IgD-negative memory B cell (primary cell): ENCODE results near the gene TSPAN11. TPM values are rescaled to one million over a fixed set of nuclear protein-coding genes. Genes with fewer than 3 reads are reported as not detected.

Source experiments
- H3K27ac Mint-ChIP-seq, 3 donors: one replicate each; pipeline ENCODE4 v1.8.0; 2020 to 2022; ENCODE audit warnings: mild to moderate bottlenecking in 3 of 3, mixed read lengths in 3 of 3, moderate library complexity in 1 of 3
- H3K27me3 Mint-ChIP-seq: one replicate; pipeline ENCODE4 v1.8.0; 2021; ENCODE audit warnings: mixed read lengths
- H3K36me3 Mint-ChIP-seq: one replicate; pipeline ENCODE4 v1.8.0; 2020; ENCODE audit warnings: mild to moderate bottlenecking, mixed read lengths
- H3K4me1 Mint-ChIP-seq, 3 donors: one replicate each; pipeline ENCODE4 v1.8.0; 2020 to 2022; ENCODE audit warnings: mixed read lengths in 3 of 3, mild to moderate bottlenecking in 1 of 3
- H3K4me3 Mint-ChIP-seq, 4 donors: one replicate each; pipeline ENCODE4 v1.8.0; 2020 to 2022; ENCODE audit warnings: mild to moderate bottlenecking in 4 of 4, mixed read lengths in 4 of 4, moderate library complexity in 3 of 4
- H3K9me3 Mint-ChIP-seq, 3 donors: one replicate each; pipeline ENCODE4 v1.8.0; 2020 to 2021; ENCODE audit warnings: mixed read lengths in 3 of 3, mild to moderate bottlenecking in 1 of 3
- polyA plus RNA-seq: library from polyadenylated mRNA; unstranded; fragments of 300-500 nt; fragmentation: Illumina TruSeq; gene quantifications from one replicate; pipeline ENCODE4 v1.2.3, GENCODE V29; 2021

Gene TSPAN11
- polyA plus RNA-seq, 1 donor from 2014 or later = not detected

GRCh38 chr12:30930641-30931040 is 4.1 kb downstream of the TSPAN11 start:
- peaks cover 0 to 3% (median 0%) of the 10 kb centered on the region in 3 donors for H3K9me3 Mint-ChIP-seq
- H3K27me3 Mint-ChIP-seq = peaks cover 40% of the 10 kb centered on the region
- H3K27ac Mint-ChIP-seq = no peak overlapping the region
- no peaks in the 10 kb centered on the region for H3K36me3 Mint-ChIP-seq
- H3K4me1 Mint-ChIP-seq = peaks cover 0 to 3% (median 0%) of the 10 kb centered on the region in 3 donors
- no peak overlapping the region for H3K4me3 Mint-ChIP-seq

GRCh38 chr12:30932881-30933280 is 6.3 kb downstream of the TSPAN11 start:
- H3K9me3 Mint-ChIP-seq = no peaks in the 10 kb centered on the region
- no peak overlapping the region for H3K4me3 Mint-ChIP-seq
- H3K27me3 Mint-ChIP-seq = peaks cover 29% of the 10 kb centered on the region
- no peaks in the 10 kb centered on the region for H3K4me1 Mint-ChIP-seq
- H3K36me3 Mint-ChIP-seq = no peaks in the 10 kb centered on the region
- no peak overlapping the region for H3K27ac Mint-ChIP-seq

GRCh38 chr12:30934811-30935210 is 8.3 kb downstream of the TSPAN11 start:
- H3K27ac Mint-ChIP-seq = no peak overlapping the region
- no peaks in the 10 kb centered on the region for H3K4me1 Mint-ChIP-seq
- H3K36me3 Mint-ChIP-seq = no peaks in the 10 kb centered on the region
- peaks cover 13% of the 10 kb centered on the region for H3K27me3 Mint-ChIP-seq
- no peaks in the 10 kb centered on the region for H3K9me3 Mint-ChIP-seq
- no peak overlapping the region for H3K4me3 Mint-ChIP-seq

DNA sequence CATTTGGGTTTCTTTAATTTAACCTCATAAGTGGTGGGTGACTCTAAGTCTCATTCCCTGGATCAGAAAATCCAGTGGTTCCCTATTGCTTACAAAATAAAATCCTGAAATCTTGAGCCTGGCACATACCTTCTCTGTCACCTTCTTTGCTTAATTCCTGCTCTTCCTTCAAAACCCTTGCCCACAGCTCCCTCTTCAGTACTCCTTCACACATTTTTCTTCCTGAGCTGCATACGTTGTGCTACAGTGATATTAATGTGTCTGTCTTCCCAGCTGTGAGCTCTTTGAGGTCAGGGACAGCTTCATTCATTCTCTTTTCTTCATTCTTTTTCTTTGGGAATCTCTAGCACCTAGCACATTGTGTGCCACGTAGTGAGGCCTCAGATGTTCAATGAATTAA is 9.5 kb downstream of the TSPAN11 start:
- peaks cover 6% of the 10 kb centered on the region for H3K27me3 Mint-ChIP-seq
- H3K4me1 Mint-ChIP-seq = no peaks in the 10 kb centered on the region
- H3K36me3 Mint-ChIP-seq = no peaks in the 10 kb centered on the region
- H3K4me3 Mint-ChIP-seq = no peak overlapping the region
- H3K27ac Mint-ChIP-seq = no peak overlapping the region
- H3K9me3 Mint-ChIP-seq = no peaks in the 10 kb centered on the region

- H3K27ac Mint-ChIP-seq = no peak overlapping the region
- H3K4me1 Mint-ChIP-seq = no peaks in the 10 kb centered on the region
- no peaks in the 10 kb centered on the region for H3K36me3 Mint-ChIP-seq
- peaks cover 10% of the 10 kb centered on the region for H3K27me3 Mint-ChIP-seq
- no peak overlapping the region for H3K4me3 Mint-ChIP-seq
- no peaks in the 10 kb centered on the region for H3K9me3 Mint-ChIP-seq
Observed at GRCh38 chr12:30939234-30939633, 12.7 kb downstream of the TSPAN11 start.

GRCh38 chr12:30942486-30942885 is 15.9 kb downstream of the TSPAN11 start:
- H3K9me3 Mint-ChIP-seq = no peaks in the 10 kb centered on the region
- no peak overlapping the region for H3K4me3 Mint-ChIP-seq

DNA sequence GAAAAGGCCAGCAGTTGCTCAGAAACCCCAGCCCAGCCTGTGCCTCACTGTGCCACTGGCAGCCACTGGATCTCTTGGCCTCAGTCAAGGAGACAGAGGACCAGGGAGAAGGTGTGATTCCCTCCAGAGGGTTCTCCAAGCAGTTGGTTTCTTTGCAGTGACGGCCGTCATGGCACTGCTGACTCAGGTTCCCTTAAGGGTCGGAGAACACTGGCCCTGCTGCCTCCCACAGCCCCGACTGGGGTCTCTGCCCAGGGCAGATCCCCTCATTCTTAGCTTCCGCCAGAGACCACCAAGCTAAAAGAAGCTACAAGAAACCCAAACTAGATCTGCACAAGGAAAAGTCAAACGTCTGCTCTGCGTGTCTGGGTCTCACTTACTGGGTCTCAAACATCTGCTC is 16.4 kb downstream of the TSPAN11 start:
- peaks cover 9% of the 10 kb centered on the region for H3K27me3 Mint-ChIP-seq
- H3K36me3 Mint-ChIP-seq = no peaks in the 10 kb centered on the region
- no peak overlapping the region for H3K4me3 Mint-ChIP-seq
- H3K27ac Mint-ChIP-seq = no peak overlapping the region
- no peaks in the 10 kb centered on the region for H3K9me3 Mint-ChIP-seq
- H3K4me1 Mint-ChIP-seq = no peaks in the 10 kb centered on the region

More at GRCh38 chr12:30942486-30942885, 15.9 kb downstream of the TSPAN11 start:
- H3K27me3 Mint-ChIP-seq = peaks cover 5% of the 10 kb centered on the region
- H3K27ac Mint-ChIP-seq = no peak overlapping the region
- no peaks in the 10 kb centered on the region for H3K36me3 Mint-ChIP-seq
- H3K4me1 Mint-ChIP-seq = no peaks in the 10 kb centered on the region

DNA sequence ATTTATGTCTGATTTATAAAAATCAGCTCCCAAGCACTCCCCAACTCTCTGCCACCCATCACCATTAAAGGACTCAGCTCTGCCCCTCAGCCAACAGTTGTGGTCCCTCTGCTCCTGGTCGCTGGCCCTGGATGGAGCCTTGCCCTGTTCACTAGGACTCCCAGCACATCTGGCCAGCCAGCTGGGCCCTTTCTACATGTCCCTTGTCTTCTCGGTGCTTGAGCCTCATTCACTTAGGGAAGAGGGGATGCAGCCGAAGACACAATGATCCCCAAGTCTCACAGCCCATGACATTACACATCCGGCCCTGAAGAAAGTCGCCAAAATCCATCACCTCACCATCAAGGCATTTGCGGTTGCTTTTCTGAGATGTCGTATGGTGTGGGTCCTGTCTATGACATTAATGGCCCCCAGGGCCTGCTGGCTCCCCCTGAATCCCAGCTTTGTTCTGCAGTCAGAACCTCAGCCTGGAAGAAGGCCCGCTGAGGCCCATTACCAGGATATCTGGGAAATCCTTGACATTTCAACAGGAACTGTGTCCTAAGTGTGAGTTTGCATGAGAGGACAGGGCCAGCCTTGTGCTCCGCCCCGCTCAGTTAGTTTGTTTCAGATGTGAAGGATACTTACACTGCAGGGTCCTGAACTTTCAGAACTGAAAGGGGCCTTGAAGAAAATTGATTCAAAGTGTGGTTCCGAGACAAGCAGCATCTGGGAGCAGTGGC is 19.1 kb downstream of the TSPAN11 start:
- Mint-ChIP-seq H3K9me3 (peaks cover 0 to 2% (median 0%) of the 10 kb centered on the region in 3 donors), H3K27me3 (peaks cover 11% of the 10 kb centered on the region), H3K4me1 (no peaks in the 10 kb centered on the region), H3K4me3 (no peak overlapping the region), H3K36me3 (no peaks in the 10 kb centered on the region), H3K27ac (no peak overlapping the region)

- no peak overlapping the region for H3K4me3 Mint-ChIP-seq
- peaks cover 2% of the 10 kb centered on the region for H3K36me3 Mint-ChIP-seq
- no peaks in the 10 kb centered on the region for H3K4me1 Mint-ChIP-seq
- peaks cover 0 to 2% (median 0%) of the 10 kb centered on the region in 3 donors for H3K9me3 Mint-ChIP-seq
- no peak overlapping the region for H3K27ac Mint-ChIP-seq
- H3K27me3 Mint-ChIP-seq = peaks cover 8% of the 10 kb centered on the region
Observed at GRCh38 chr12:30952015-30952414, 25.5 kb downstream of the TSPAN11 start.

- no peak overlapping the region for H3K27ac Mint-ChIP-seq
- H3K9me3 Mint-ChIP-seq = peaks cover 0 to 2% (median 0%) of the 10 kb centered on the region in 3 donors
- H3K4me1 Mint-ChIP-seq = no peaks in the 10 kb centered on the region
- no peak overlapping the region for H3K4me3 Mint-ChIP-seq
- H3K27me3 Mint-ChIP-seq = peaks cover 5% of the 10 kb centered on the region
- peaks cover 2% of the 10 kb centered on the region for H3K36me3 Mint-ChIP-seq
Observed at GRCh38 chr12:30953257-30953656, 26.7 kb downstream of the TSPAN11 start.

- Mint-ChIP-seq H3K4me3 (no peak overlapping the region), H3K27me3 (peaks cover 7% of the 10 kb centered on the region), H3K9me3 (no peaks in the 10 kb centered on the region), H3K4me1 (no peaks in the 10 kb centered on the region), H3K27ac (no peak overlapping the region), H3K36me3 (peaks cover 2% of the 10 kb centered on the region)
Observed at GRCh38 chr12:30953951-30954751, 27.6 kb downstream of the TSPAN11 start.

DNA sequence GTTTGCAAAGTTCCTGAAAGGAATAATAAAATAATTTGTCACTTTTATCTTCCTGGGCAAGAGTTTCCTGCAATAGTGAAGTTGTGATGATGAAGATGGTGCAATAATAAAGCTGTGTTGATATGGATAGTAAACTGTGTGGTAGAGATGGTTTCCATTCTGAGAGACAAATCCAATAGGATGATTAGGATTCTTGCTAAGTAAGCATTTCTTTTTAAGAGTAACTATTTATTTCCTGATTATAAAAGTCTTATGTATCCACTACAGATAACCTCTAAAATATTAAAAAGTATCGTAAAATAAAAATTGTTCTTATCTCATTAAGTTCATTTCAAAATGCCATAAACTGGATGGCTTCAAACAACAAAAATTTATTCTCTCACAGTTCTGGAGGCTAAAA is 28.7 kb downstream of the TSPAN11 start:
- peaks cover 3% of the 10 kb centered on the region for H3K27me3 Mint-ChIP-seq
- no peaks in the 10 kb centered on the region for H3K9me3 Mint-ChIP-seq
- no peak overlapping the region for H3K27ac Mint-ChIP-seq
- peaks cover 2% of the 10 kb centered on the region for H3K36me3 Mint-ChIP-seq
- no peaks in the 10 kb centered on the region for H3K4me1 Mint-ChIP-seq
- H3K4me3 Mint-ChIP-seq = no peak overlapping the region

- Mint-ChIP-seq H3K4me3 (no peak overlapping the region), H3K9me3 (no peaks in the 10 kb centered on the region), H3K36me3 (no peaks in the 10 kb centered on the region), H3K27ac (no peak overlapping the region), H3K27me3 (peaks cover 6% of the 10 kb centered on the region), H3K4me1 (peaks cover 0 to 2% (median 0%) of the 10 kb centered on the region in 3 donors)
Observed at GRCh38 chr12:30959110-30959710, 32.7 kb downstream of the TSPAN11 start.

DNA sequence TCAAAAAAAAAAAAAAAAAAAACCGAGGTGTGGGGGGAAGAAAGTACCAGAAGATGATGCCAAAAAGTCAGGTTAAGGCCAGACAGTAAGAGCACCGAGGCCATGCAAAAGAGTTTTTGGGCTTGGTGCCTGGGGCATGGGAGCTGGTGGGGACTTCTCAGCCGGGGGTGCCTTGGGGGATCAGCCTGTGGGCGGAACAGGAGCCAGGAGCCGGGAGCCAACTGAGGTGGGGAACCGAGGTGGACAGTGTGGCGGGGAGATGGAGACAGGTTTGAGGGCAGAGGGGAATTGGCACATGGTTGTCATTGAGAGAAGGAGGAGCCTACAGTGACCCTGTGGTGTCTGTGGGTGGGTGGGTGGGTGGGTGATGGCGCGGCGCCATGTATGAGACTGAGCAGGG is 33.2 kb downstream of the TSPAN11 start:
- H3K9me3 Mint-ChIP-seq = no peaks in the 10 kb centered on the region
- no peak overlapping the region for H3K27ac Mint-ChIP-seq
- H3K36me3 Mint-ChIP-seq = peaks cover 3% of the 10 kb centered on the region
- H3K4me3 Mint-ChIP-seq = no peak overlapping the region
- peaks cover 0 to 2% (median 0%) of the 10 kb centered on the region in 3 donors for H3K4me1 Mint-ChIP-seq
- H3K27me3 Mint-ChIP-seq = peaks cover 6% of the 10 kb centered on the region

GRCh38 chr12:30961030-30961429 is 34.5 kb downstream of the TSPAN11 start:
- Mint-ChIP-seq H3K4me3 (no peak overlapping the region), H3K36me3 (peaks cover 3% of the 10 kb centered on the region), H3K27ac (no peak overlapping the region), H3K27me3 (peaks cover 6% of the 10 kb centered on the region), H3K4me1 (peaks cover 0 to 2% (median 0%) of the 10 kb centered on the region in 3 donors), H3K9me3 (no peaks in the 10 kb centered on the region)
